Measurements from ENCODE around the gene KRTAP10-4.
"Not testable (repeated sequence)": the region's sequence is repeated elsewhere in the genome, so short reads cannot be mapped to it uniquely, and the experiment has no call there.

Gene KRTAP10-4

GRCh38 chr21:44557491-44558328 is 15.8 kb upstream of the KRTAP10-4 start:
- no peak for DNase-seq (ENCODE audit: low read depth)

GRCh38 chr21:44558329-44558675 is 15.2 kb upstream of the KRTAP10-4 start:
- not testable (repeated sequence) for DNase-seq (ENCODE audit: low read depth)

GRCh38 chr21:44558695-44559094 is 14.8 kb upstream of the KRTAP10-4 start, which contains the start of gene KRTAP10-3:
TSS of gene KRTAP10-3 (minus strand) at chr21:44558795. CDS start at chr21:44558715, 80 bp downstream.
- no peak for DNase-seq (ENCODE audit: low read depth)

DNA sequence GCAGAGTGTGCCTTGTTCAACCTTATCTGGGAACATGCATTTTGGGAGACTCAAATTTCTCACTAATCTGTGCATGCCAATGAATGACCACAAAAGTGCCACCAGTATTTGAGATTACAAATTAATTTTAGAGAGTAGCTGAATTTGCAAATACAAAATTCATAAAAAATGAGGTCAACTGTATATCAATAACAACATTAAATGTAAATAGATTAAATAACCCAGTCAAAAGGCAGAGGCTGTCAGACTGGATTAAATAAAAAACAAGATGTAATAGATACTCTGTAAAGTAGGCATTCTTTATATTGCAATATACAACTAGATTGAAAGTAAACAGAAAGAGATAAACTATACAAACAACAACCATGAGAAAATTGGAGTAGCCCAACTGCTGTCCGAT is 9.4 kb upstream of the KRTAP10-4 start:
- DNase-seq (ENCODE audit: low read depth), result no peak

GRCh38 chr21:44564886-44565598 is 8.5 kb upstream of the KRTAP10-4 start:
- DNase-seq (ENCODE audit: low read depth), result no peak

- no peak for DNase-seq (ENCODE audit: low read depth)
Measured at GRCh38 chr21:44566403-44566802, 7.1 kb upstream of the KRTAP10-4 start.

DNA sequence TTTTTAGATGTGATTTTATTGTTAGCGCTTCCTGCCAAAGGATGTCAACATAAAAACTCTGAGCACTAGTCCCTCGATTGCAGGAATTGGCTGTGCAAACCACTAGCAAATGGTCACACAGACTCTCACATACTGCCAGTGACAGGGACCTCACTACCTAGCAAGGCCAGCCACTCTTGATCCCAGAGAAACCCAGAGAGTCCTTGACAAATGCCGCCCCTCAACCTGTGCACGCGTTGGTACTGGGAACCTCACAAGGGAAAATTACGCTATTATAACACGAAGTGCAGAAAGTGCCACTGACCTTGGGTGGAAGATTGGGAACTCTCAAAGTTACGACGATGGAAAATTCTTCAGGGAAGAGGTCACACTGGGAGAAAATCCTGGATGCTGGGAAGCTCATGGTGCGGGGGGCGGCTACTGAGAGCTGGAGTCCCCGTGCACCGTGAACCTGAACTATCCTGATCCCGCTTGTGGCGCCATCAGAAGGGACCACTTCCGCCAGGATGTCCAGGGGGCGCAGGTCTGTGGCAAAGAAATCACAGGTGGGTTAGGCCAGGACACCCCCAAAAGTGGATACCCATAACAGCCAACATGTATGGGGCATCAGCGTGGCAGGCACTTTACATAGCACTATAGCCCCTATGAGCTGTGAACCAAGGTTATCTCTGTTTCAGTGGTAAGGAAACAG is 5.9 kb upstream of the KRTAP10-4 start:
- no peak for DNase-seq (ENCODE audit: low read depth)

DNA sequence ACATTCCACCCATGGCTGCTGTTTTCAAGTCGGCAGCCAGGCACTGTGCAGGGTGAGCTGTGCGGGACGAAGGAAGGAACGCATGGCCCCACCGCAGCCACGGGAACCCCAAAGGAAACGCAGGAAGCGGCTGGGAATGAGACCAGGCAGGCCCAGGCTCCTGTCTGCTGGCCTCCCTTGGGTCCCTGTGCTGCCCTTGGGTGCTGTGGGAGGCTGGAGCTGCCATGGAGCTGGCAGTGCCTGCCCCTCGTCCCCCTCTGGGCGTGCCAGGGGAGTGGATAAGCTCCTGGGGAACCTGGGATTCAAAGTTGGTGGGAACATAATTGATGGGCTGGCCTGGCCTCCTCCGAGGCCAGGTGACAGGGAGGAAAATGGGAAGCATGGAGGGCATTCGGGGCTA is 5.3 kb upstream of the KRTAP10-4 start:
- DNase-seq (ENCODE audit: low read depth), result no peak

- DNase-seq (ENCODE audit: low read depth), result no peak
Measured at GRCh38 chr21:44568667-44569556, 4.6 kb upstream of the KRTAP10-4 start.

DNA sequence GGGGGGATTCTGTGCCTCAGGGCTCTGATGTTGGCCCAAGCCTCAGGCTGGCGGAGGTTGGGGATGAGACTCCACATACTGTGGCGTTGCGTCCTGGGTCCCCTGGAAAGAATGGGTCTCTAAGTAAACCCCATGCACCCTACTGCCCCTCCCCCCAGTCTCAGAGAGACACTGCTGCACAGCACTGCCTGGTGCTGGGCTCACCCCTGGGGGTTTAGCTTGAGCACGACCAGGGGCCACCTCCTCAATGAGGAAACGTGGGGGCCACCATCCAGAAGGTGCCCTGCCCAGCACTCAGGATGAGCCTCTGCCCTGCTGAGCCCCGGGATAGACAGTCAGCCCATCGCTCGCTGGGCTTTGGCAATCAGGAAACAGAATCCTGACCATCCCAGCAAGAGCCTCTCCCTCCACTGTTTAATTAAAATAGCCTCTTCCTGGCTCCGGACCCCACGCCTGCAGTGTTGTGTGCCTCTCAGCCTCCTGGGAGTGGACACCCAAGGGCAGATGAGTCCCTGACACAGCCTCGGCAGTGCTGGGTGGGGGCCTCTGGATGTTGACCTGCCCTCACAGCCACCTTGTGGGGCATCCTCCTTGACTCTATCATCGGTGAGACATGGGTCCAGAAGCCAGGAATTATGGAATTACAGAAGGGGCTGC is 3.5 kb upstream of the KRTAP10-4 start:
- no peak for DNase-seq (ENCODE audit: low read depth)

DNA sequence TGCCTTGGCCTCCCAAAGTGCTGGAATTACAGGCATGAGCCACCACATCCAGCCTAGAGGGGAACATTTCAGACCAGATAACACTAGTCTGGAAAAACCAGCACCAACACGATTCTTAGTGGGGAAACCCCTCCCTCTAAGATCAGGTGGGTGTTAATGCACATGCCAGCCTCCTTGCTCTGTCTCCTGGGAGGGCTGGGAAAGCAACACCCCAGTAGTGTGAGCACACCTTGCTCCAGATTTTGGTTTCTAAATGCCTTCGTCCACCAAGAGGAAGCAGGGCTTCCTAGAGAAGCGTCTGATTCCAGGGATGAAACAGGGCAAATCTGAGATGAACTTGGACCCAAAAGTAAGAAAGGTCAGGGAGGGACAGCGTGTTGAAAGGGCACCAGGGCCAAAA is 2.2 kb upstream of the KRTAP10-4 start:
- DNase-seq (ENCODE audit: low read depth), result no peak

GRCh38 chr21:44571844-44572782 is 1.4 kb upstream of the KRTAP10-4 start:
- no peak for DNase-seq (ENCODE audit: low read depth)

- DNase-seq (ENCODE audit: low read depth), result no peak
Measured at GRCh38 chr21:44572959-44573583, 458 bp upstream of the KRTAP10-4 start.

- DNase-seq (ENCODE audit: low read depth), result no peak
Measured at GRCh38 chr21:44574457-44575306, 1.2 kb downstream of the KRTAP10-4 start.

GRCh38 chr21:44575307-44576024 is 1.9 kb downstream of the KRTAP10-4 start:
- DNase-seq (ENCODE audit: low read depth), result no peak

DNA sequence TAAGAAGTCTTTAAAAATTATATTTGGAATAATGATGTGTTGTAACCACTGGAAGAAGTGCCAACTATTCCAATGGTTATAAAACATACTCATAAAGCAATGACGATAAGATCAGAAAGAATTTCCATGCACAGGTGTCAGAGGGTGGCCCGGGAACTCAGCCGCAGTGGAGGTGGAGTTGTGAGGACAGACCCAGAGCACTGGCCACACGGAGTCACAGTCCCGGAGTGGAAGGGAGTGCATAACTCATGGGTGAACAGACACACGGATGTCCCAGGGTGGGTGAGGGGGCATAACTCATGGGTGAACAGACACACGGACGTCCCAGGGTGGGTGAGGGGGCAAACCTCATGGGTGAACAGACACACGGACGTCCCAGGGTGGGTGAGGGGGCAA is 2.5 kb downstream of the KRTAP10-4 start:
- DNase-seq (ENCODE audit: low read depth), result no peak

DNA sequence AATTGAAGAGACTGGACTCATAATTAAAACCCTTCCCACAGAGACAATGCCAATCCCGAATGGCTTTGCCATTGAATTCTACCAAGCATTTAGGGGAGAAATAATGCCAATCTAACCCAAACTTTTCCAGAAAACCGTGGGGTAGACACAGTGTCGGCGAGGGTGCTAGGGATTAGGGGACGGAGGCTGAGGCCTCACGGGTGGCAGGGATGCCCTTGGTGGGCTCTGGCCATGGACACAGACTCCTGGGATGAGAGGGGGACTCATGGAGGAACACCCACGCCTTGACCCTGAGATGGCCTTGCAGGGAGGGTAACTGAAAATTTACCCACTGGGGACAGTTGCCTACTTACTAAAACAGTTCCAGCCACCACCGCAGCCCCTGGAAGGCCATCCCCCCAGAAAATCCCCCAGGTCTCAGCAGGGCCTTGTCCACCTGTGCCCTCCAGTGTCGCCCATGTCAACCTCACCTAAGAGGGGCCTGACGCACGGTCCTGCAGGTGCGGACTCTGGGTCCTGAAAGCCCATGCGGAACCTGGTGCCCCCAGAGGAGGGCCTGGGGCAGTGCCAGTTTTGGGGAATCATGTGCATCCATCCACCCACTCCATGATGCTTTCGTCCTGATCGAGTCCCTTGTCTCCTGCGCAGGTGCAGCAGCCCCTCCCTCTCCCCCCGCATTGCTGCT is 5.0 kb downstream of the KRTAP10-4 start:
- DNase-seq (ENCODE audit: low read depth), result no peak

Measured in GM04504 (cell line).